Fibroblast of lung (primary cell): ENCODE data around the gene MYO10. TPM values are rescaled to one million over a fixed set of nuclear protein-coding genes. Genes with fewer than 3 reads are reported as not detected.

Source experiments
- DNase-seq, 2 donors: peaks; one replicate each; pipeline versions ENCODE4 v3.0.0 to v3.0.0-alpha.2; 2010; ENCODE audit warnings: low read depth in 2 of 2
- H2AFZ ChIP-seq: 2 replicates; pipeline ENCODE4 v1.5.1; 2012; ENCODE audit warnings: low read length, control low read depth, inconsistent platforms
- H3K27ac ChIP-seq: 2 replicates; pipeline ENCODE4 v1.5.1; 2011; ENCODE audit warnings: low read length, control low read depth; ENCODE audit not compliant: insufficient read depth
- H3K27me3 ChIP-seq: 2 replicates; pipeline ENCODE4 v1.5.1; 2011; ENCODE audit warnings: mild to moderate bottlenecking, low read length; ENCODE audit not compliant: control insufficient read depth, insufficient read depth
- H3K36me3 ChIP-seq: 2 replicates; pipeline ENCODE4 v1.5.1; 2011; ENCODE audit warnings: low read length; ENCODE audit not compliant: control insufficient read depth, insufficient read depth
- H3K4me1 ChIP-seq: 2 replicates; pipeline ENCODE4 v1.5.1; 2011; ENCODE audit warnings: low read length; ENCODE audit not compliant: control insufficient read depth, insufficient read depth; ENCODE audit errors: extremely low read depth
- H3K4me2 ChIP-seq: 2 replicates; pipeline ENCODE4 v1.5.1; 2011; ENCODE audit warnings: low read length, control low read depth; ENCODE audit not compliant: insufficient read depth; ENCODE audit errors: extremely low read depth
- H3K4me3 ChIP-seq, 4 experiments: fragments of 200-600 bp in 1 of 4; sonication (generic) in 1 of 4; replicated peaks in 1 of 4; 2 replicates each; pipeline ENCODE4 v1.5.1; 2011 to 2016; ENCODE audit warnings: low read length in 4 of 4, low read depth in 3 of 4, mild to moderate bottlenecking in 3 of 4, control low read depth in 2 of 4, inconsistent platforms in 1 of 4, mixed read lengths in 1 of 4; ENCODE audit not compliant: insufficient read depth in 1 of 4; ENCODE audit errors: control extremely low read depth in 1 of 4
- H3K79me2 ChIP-seq: 2 replicates; pipeline ENCODE4 v1.5.1; 2012; ENCODE audit warnings: mild to moderate bottlenecking, low read length, inconsistent platforms; ENCODE audit not compliant: control insufficient read depth, insufficient read depth
- H3K9ac ChIP-seq: 2 replicates; pipeline ENCODE4 v1.5.1; 2011; ENCODE audit warnings: mild to moderate bottlenecking, low read length, control low read depth; ENCODE audit not compliant: insufficient read depth
- H3K9me3 ChIP-seq: 2 replicates; pipeline ENCODE4 v1.5.1; 2012; ENCODE audit warnings: low read depth, low read length; ENCODE audit not compliant: control insufficient read depth, insufficient read depth
- H4K20me1 ChIP-seq: 2 replicates; pipeline ENCODE4 v1.5.1; 2011; ENCODE audit warnings: low read length; ENCODE audit not compliant: control insufficient read depth, insufficient read depth; ENCODE audit errors: extremely low read depth
- EZH2 ChIP-seq: IDR thresholded peaks from 2 replicates; pipeline ENCODE4 v1.5.1; 2012; ENCODE audit warnings: low read length, control low read depth, mild to moderate bottlenecking; ENCODE audit errors: missing control alignments
- polyA plus RNA-seq, 2 donors: library from polyadenylated mRNA; depleted of rRNA in 1 of 2; stranded (reverse) in 1 of 2; unstranded in 1 of 2; fragments of >200 nt; gene quantifications; 2 replicates each; pipeline ENCODE4 v1.2.1, GENCODE V29; 2011 to 2012; ENCODE audit warnings: missing spikeins in 1 of 2
- total RNA-seq: library from RNA; depleted of rRNA; stranded (reverse); fragments of >200 nt; gene quantifications from 2 replicates; pipeline ENCODE4 v1.2.1, GENCODE V29; 2014
- TF ChIP-seq, protein P1 (sequence below), 2 donors: IDR thresholded peaks in 1 of 2; conservative IDR thresholded peaks in 1 of 2; 1 replicate in 1 of 2; 2 replicates in 1 of 2; pipeline ENCODE4 v1.5.1; 2011 to 2012; ENCODE audit warnings: low read length in 2 of 2, control low read depth in 1 of 2, inconsistent platforms in 1 of 2, low read depth in 1 of 2, mild to moderate bottlenecking in 1 of 2

MYO10 gene
- total and polyA plus RNA-seq, 2 donors (not counting 1 experiment from before 2014, with no cell fraction given): 16.6 to 82.2 TPM

DNA sequence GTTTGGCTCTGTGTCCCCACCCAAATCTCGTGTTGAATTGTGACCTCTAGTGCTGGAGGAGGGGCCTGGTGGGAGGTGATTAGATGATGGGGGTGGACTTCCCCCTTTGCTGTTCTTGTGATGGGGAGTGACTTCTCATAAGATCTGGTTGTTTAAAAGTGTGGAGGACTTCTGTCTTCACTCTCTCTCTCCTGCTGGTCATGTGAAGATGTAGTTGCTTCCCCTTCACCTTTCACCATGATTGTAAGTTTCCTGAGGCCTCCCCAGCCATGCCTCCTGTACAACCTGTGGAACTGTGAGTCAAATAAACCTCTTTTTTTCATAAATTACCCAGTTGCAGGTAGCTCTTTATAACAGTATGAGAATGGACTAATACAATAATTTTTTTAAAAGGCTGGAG is 10.6 kb upstream of the MYO10 start:
- no peaks in the 10 kb centered on the region for H3K4me1 ChIP-seq
- no peak overlapping the region for H3K4me3 ChIP-seq

DNA sequence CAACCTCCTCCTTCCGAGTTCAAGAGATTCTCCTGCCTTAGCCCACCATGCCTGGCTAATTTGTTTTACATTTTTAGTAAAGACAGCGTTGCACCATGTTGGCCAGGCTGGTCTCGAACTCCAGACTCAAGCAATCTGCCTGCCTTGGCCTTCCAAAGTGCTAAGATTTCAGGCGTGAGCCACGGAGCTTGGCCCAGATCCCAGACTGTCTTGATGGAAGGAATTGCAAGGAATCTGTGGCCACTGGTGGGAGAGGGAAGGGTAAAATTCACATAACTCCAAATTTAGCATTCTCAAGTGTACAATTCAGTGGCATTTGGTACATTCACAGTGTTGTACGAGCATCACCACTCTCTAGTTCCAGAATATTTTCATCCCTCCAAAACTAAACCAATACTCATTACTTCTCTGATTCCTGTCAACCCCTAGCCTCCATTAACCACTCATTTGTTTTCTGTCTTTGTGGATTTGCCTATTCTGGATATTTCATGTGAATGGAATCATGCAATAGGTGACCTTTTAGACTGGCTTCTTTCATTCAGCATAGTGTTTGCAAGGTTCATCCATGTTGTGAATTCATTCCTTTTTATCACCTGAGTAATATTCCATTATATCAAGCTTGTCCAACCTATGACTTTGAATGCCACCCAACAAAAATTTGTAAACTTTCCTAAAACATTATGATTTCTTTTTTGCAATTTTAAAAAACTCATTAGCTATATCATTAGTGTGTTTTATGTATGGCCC is 8.9 kb upstream of the MYO10 start:
- Histone ChIP-seq H3K36me3 (no peaks in the 10 kb centered on the region), H4K20me1 (no peaks in the 10 kb centered on the region), H3K4me2 (no peak overlapping the region), H3K9ac (no peak overlapping the region), H3K4me3 (no peak overlapping the region), H2AFZ (no peak overlapping the region), H3K4me1 (no peaks in the 10 kb centered on the region), H3K9me3 (no peaks in the 10 kb centered on the region), H3K79me2 (no peaks in the 10 kb centered on the region), H3K27ac (no peak overlapping the region), H3K27me3 (no peaks in the 10 kb centered on the region)
- TF ChIP-seq EZH2: no peak
- TF ChIP-seq, protein P1, sequence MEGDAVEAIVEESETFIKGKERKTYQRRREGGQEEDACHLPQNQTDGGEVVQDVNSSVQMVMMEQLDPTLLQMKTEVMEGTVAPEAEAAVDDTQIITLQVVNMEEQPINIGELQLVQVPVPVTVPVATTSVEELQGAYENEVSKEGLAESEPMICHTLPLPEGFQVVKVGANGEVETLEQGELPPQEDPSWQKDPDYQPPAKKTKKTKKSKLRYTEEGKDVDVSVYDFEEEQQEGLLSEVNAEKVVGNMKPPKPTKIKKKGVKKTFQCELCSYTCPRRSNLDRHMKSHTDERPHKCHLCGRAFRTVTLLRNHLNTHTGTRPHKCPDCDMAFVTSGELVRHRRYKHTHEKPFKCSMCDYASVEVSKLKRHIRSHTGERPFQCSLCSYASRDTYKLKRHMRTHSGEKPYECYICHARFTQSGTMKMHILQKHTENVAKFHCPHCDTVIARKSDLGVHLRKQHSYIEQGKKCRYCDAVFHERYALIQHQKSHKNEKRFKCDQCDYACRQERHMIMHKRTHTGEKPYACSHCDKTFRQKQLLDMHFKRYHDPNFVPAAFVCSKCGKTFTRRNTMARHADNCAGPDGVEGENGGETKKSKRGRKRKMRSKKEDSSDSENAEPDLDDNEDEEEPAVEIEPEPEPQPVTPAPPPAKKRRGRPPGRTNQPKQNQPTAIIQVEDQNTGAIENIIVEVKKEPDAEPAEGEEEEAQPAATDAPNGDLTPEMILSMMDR (conservative IDR thresholded peaks at IDR 0.05 in 1 of 2, IDR thresholded peaks at IDR 0.05 in 1 of 2; ENCODE audit: low read depth in 1 of 2, low read length in 2 of 2): no peak
- DNase-seq: no peak

More for the DNA sequence above, 10.6 kb upstream of the MYO10 start:
- no peak for DNase-seq
- H3K27me3 ChIP-seq: no peaks in the 10 kb centered on the region
- no peak overlapping the region for H2AFZ ChIP-seq
- H3K4me2 ChIP-seq: no peak overlapping the region
- H3K9ac ChIP-seq: no peak overlapping the region
- no peaks in the 10 kb centered on the region for H3K9me3 ChIP-seq
- H3K36me3 ChIP-seq: no peaks in the 10 kb centered on the region
- H3K27ac ChIP-seq: no peak overlapping the region
- TF ChIP-seq, protein P1 (conservative IDR thresholded peaks at IDR 0.05 in 1 of 2, IDR thresholded peaks at IDR 0.05 in 1 of 2; ENCODE audit: low read depth in 1 of 2, low read length in 2 of 2): no peak
- no peak for TF ChIP-seq EZH2
- no peaks in the 10 kb centered on the region for H3K79me2 ChIP-seq
- no peaks in the 10 kb centered on the region for H4K20me1 ChIP-seq

DNA sequence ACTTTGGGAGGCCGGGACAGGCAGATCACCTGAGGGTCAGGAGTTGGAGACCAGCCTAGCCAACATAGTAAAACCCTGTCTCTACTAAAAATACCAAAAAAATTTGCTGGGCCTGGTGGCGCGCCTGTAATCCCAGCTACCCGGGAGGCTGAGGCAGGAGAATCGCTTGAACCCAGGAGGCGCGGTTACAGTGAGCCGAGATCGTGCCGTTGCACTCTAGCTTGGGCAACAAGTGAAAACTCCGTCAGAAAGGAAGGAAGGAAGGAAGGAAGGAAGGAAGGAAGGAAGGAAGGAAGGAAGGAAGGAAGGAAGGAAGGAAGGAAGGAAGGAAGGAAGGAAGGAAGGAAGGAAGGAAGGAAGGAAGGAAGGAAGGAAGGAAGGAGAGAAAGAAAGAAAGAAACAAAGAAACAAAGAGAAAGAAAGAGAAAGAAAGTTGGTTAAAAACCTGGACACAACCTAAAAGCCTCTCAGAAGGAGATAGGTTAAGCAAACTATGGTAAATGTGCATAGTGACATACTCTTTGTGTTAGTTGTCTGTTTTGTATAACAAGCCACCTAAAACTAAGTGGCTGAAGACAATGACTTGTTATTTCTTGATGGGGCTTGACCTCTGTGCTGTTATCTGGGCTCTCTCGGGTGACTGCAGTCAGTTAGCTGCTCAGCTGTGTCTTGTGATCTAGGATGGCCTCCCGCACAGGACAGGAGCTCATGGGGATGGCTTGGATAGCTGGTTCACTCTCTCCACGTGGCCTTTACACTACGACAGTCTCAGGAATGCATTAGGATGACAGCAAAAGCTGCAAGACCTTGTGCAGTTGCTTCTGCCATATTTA is 8.0 kb upstream of the MYO10 start:
- H3K9ac ChIP-seq: no peak overlapping the region
- no peaks in the 10 kb centered on the region for H3K4me1 ChIP-seq
- H3K27ac ChIP-seq: no peak overlapping the region
- H3K36me3 ChIP-seq: no peaks in the 10 kb centered on the region
- H4K20me1 ChIP-seq: no peaks in the 10 kb centered on the region
- TF ChIP-seq, protein P1 (conservative IDR thresholded peaks at IDR 0.05 in 1 of 2, IDR thresholded peaks at IDR 0.05 in 1 of 2; ENCODE audit: low read depth in 1 of 2, low read length in 2 of 2): no peak
- no peak for TF ChIP-seq EZH2
- no peaks in the 10 kb centered on the region for H3K9me3 ChIP-seq
- no peaks in the 10 kb centered on the region for H3K79me2 ChIP-seq
- no peak overlapping the region for H3K4me2 ChIP-seq
- no peak overlapping the region for H3K4me3 ChIP-seq
- no peak overlapping the region for H2AFZ ChIP-seq
- no peak for DNase-seq
- H3K27me3 ChIP-seq: no peaks in the 10 kb centered on the region
